ENCODE results near the gene FAM174C.
A peak's percentile ranks its signal among the peaks of the same experiment; 100 is the strongest.
"Not testable (repeated sequence)": the region's sequence is repeated elsewhere in the genome, so short reads cannot be mapped to it uniquely, and the experiment has no call there.

The FAM174C gene

DNA sequence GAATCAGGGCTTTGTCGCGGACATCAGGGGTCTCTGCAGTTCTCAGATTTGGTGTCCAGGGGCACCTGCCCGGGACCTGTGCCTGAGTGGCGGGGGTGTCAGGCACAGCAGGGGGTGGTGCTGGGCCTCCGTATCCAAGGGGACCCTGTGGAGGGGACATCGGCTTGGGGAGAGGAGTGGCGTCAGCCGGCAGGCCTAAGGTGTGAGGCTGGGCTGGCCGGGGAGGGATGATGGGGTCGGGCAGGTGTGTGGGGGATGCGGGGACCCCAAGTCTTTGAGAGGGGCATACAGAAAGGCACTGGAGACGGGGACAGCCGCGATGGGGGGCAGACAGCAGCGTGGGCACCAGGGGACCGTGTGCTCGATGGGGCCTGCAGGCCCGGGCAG, 12.9 kb downstream of the FAM174C start:
- no peak for DNase-seq

DNA sequence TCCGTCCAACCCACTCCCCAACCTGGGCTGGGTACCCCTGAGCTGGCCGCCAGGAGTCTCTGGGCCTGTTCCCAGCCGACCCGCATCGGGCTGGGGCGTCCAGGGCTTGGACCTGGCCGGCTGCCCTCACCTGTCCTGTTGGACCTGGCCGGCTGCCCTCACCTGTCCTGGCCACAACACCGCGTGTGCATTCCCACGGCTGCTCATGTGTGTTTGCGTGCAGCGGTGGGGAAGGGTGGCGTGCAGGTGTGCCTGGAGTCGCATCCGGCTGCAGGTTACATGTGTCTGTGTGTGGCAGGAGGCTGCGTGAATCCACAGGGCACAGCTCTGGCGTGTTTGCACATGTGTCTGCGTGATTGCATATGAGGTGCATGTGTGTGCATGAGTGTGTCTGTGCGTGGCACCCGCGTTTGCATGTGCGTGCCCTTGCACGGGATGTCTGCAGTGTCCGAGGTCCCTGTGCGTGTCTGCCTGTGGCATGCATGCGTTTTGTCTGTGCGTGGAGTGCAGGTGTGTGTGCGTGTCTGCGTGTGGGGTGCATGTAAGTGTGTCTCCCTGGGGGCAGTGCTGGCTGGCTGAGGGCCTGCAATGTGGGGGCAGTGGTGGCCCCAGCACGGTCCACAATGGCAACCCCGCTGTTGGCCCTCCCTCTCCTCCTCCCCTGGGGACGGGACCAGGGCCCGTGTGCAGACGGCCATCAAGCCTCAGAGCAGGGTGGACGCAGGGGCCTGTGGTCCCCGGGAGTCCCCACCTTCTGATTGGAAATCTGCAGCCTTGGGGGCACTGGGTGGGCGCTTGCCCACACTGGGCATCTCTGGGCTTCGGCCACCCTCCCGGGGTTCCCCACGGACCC, 13.7 kb downstream of the FAM174C start:
- no peak for DNase-seq

DNA sequence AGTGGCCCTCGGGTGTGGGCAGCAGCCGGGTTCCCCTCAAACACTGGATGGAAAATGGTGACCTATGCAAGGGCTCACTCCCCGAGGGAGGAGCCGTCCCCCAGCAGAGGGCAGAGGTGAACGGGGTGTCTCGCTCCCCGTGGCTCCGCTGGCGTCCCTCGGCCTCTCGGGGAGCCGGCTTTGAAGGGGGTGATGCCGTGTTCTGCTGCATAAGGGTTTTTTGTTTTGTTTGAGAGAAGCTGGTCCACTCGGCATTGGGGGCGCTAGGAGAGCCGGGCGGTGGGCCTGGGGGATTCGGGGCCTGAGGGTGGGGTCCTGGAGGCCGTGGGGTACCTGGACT, 14.3 kb downstream of the FAM174C start:
- no peak for DNase-seq

DNA sequence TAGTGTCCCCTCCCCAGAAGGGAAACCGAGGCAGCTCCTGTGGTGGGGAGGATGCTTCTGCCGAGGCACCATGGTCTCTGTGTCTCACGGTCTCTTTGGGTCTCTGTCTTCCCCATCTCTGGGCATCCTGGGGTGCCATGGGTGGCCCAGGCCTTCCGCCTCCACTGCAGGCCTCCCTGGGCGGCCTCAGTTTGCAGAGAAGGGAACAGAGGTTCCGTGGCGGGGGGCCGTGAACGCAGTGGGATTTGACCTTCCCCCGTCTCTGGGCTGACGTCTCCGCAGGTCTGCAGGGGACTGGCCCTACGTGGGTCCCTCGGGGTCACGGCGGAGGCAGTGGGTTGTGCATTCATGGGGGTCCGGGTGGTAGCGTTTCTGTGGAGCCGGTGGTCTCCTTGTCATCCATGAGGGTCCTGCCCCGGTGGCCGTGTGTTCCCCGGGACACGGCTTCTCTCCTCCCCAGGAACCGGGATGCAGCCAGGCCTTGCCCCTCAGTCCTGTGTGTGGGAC, 14.9 kb downstream of the FAM174C start:
- no peak for DNase-seq

DNA sequence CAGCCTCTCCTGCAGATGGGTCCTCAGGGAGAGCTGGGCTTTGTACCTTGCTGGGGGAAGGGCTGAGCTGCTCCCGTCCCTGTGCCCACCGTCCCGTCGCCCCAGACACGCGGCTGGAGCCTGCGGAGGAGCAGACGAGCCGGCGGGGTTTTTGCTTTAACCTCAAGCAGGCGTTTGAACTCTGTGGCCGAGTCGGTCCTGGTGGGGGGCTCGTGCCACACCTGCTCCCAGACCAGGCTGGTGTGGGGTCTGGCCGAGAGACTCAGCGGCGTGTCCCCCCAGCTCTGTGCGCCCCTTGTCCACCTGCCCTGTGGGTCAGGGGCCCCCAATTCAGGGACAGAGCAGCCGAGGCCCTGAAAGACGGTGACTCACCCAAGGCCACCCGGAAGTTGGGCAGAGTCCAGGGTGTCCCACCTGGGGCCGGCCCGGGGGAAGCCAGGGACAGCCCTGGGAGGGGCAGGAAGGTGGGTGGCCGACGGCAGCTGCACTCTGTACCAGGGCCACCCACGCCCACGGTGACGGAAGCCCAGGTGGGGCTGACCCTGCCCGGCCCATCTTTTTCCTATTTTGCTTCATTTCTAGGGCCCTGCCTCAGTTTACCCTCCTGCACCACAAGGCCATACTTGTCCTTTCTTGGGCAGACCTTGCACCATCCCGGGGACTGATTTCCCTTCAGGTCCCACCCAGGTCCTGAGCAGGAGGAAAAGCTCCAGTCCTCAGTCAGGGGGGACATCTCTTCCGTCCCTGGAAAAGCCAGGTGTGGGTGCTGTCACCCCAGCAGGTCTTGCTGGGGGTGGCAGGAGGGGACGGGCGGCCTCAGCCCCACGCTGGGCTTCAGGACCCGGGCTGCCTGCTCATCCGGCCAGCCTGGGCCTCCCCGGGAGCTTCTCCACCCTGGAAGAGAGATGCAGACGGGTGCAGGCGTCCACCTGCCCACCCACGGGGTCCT, 15.6 kb downstream of the FAM174C start:
- DNase-seq, result no peak

DNA sequence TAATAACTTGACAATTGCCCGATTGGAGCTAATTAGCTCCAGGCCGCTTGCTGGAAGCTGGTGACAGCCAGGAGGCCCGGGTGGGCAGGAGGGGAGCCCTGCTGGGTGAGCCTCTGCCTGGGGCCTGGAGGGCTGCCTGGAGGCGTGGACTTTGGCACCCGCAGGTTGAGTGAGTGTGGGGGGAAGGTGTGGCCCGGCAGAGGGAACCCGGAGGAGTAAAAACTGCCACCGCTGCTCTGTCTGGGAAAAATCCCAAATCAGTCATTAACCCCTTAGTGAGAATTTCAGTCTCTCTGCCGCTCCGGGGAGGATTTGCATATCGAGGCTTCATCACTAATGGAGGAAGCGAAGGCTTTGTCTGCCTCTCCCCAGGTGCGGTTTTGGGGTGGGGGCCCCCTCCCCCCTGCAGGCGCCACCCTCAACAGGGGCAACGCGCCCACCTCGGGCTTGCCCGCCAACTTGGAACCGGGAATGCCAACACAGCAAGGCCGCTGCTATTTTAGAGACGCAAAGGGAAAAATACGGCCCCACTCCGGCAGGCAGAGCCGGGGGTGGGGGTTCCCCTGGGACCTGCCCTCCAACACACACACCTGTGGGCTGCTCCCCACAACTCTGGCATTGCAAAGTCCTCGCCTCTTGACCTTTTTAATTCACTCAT, 16.6 kb downstream of the FAM174C start:
- DNase-seq, result no peak

DNA sequence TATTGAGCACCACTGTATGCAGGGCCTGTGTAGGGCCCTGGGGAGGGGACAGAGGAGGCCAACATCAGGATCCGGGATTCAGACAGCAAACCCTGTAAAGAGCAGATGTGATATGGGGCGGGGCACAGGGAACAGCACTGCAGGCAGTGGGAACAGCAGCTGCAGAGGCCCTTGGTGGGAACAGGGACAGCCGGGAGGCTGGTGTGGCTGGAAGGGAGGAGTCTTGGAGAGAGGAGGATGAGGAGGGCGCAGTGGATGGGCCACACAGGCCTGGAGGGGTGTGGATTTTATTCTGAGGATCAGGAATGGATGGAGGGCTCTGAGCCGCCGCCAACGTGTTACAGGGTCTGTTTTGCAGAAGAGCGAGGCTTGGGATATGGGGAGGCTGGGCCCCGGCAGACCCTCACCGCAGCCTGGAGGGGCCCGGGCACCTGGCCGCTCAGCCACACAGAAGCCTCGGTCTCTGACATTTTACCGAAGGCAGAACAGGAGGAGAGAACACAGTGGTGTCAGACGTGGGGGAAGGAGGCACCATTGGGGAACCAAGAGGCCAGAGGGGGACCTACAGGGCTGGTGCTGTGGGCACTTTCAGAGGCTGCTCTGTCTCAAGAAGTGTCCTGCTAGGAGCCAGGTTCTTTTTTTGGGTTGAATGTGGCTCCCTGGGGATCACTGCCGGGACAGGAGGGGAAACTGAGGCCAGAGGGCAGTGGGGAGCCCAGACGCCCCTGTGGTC, 17.3 kb downstream of the FAM174C start:
- DNase-seq, result no peak

DNA sequence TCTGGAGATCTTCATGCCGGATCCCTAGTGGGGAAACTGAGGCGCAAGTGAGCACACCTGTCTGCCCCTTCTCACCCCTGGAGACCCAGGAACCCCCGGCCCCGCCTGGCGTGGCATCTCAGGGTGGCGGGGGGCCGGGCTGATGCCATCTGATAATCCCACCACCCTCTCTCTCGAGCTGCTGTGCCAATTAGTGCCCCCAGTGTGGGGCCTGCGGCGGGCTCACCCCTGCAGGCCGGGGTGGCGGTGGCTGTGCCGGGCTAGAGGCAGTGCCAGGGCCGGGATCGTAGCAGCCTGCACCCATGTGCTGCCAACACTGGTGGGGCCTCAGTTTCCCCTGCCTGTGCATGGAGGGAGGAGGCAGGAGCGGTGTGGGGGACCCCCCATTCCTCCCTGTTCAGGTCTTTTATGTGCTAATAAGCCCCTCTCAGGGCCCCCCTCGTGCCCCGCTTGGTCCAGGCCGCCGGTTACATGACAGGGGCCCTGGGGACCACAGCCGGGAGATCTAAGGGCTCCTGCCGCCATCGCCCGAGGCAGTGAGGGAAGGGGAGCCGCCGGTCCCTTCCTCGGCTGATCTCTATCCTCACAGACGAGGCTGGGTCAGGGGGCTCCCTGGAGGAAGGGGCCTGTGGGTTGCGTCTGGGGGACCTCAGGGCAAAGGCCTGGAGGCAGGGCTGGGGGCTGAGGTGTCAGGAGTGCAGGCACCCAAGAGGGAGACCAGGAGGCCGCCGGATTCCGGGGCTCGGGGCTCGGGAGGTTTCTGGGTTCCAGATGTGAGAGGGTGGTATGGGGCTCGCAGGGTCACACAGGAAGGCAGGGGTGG, 18.7 kb downstream of the FAM174C start:
- DNase-seq, result no peak

DNA sequence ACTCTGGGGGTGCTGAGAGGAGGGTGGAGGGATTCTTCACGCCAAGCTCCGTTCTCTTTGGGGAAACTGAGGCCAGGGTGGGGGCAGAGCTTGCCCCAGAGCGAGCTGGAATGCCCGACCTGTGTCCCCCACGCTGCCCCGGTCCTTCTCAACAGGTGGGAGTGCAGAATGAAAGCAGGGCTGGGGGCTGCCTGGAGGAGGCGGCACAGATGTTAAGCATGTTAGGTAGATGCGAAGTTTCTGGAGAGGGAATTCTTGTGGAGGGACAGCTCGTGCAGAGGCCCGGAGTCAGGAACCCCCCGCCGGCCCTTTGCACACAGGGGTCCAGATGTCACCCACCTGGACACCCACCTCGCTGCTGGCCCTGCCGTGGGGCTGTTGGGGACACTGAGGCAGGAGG, 19.4 kb downstream of the FAM174C start:
- DNase-seq, result no peak

DNA sequence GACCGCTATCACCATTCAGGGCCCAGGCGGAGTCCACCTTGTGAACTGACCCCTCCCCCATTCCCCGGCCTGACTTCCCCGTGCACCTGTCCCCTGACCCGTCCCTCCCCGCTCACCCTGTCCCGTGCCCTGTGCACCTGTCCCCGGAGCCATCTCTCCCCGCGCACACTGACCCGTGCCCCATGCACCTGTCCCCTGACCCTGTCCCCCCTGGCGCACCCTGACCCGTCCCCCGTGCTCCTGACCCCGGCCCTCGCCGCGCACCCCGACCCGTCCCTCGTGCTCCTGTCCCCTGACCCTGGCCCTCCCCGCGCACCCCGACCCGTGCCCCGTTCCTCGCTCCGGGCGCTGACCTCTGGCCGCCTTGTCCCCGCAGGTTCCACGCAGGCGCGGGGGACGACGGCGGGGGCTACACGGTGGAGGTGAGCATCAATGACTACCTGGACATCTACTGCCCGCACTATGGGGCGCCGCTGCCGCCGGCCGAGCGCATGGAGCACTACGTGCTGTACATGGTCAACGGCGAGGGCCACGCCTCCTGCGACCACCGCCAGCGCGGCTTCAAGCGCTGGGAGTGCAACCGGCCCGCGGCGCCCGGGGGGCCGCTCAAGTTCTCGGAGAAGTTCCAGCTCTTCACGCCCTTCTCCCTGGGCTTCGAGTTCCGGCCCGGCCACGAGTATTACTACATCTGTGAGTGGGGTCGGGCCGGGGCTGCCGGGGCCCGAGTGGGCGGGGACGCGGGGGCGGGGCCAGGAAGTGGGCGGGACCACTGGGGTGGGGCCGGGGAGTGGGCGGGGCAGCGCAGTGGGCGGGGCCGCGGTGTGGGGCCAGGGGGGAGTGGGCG, 20.1 kb downstream of the FAM174C start:
- DNase-seq, result peak; percentile 23

DNA sequence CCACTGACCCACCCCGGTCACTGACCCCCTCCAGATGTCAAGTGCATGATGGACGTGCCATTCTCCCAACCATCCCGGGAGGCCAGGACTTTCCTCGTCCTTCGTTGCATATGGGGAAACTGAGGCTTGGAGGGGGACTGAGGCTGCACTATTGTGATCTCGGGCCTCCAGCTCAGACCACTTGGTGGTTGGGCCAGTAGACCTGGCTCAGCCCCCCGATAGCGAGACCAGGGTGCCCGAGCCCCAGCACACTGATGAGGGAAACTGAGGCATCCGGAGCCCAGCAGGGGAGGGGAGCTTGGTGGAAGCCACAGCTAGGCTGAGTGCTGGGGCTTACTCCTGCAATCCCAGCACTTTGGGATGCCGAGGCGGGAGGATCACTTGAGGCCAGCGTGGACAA, 20.7 kb downstream of the FAM174C start:
- DNase-seq, result no peak

DNA sequence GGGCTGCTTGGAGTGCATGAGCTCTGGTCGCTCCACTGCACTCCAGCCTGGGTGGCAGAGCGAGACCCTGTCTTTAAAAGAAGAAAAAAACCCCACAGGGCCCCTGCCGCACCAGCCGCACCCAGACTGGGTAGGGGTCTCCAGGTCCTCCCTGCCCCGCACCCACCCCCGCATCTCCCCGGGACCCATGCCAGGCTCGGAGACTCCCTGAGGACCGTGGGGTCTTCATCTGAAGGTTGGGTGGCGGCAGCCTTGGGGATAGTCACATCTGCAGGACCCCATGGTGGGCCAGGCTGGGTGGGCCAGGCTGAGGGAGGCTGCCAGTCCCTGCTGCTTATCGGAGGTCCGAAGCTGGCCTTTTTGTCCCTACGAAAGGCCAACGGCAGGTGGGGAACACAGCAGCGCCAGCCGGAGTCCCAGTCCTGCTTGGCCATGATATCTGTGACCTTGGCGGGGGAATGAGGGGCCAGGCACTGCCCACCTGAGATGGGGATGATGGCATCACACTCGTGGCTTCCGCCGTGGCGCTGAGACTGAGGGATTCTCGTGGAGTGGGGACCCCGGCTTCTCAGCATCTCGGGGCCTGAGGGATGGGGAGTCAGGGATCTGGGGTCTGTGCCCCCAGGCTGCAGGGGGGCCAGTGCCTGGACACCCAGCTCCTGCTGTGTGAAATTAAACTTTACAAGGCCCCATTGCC, 21.4 kb downstream of the FAM174C start:
- no peak for DNase-seq

DNA sequence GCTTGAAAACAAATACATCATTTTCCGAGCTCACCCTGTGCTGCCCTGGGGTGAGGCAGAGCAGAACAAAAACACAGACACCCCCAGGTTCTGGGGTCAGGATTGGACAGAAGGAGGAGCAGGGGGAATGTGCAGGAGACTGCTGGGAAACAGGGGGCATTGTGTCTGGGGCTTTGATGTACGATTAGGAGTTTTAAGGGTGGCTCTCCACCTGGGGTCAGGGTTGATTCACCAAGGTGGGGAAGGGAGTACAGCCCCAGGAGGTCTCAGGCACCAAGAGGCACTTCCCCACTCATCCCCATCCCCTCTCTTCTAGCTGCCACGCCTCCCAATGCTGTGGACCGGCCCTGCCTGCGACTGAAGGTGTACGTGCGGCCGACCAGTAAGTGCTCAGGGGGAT, 22.9 kb downstream of the FAM174C start:
- DNase-seq, result no peak

DNA sequence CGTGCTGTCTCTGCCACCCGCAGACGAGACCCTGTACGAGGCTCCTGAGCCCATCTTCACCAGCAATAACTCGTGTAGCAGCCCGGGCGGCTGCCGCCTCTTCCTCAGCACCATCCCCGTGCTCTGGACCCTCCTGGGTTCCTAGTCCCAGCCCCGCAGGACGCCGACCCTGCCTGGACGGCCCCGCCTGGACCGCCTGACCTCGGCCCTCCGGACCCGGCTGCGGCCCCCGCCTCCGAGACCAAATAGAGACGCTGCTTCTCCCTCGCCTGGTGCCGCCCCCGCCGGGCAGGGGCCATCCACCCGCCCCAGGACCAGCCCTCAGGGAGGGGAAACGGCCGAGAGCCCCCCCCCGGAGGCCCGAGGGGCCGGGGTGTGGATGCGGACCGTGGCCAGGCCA, 24.5 kb downstream of the FAM174C start:
- DNase-seq, result no peak

DNA sequence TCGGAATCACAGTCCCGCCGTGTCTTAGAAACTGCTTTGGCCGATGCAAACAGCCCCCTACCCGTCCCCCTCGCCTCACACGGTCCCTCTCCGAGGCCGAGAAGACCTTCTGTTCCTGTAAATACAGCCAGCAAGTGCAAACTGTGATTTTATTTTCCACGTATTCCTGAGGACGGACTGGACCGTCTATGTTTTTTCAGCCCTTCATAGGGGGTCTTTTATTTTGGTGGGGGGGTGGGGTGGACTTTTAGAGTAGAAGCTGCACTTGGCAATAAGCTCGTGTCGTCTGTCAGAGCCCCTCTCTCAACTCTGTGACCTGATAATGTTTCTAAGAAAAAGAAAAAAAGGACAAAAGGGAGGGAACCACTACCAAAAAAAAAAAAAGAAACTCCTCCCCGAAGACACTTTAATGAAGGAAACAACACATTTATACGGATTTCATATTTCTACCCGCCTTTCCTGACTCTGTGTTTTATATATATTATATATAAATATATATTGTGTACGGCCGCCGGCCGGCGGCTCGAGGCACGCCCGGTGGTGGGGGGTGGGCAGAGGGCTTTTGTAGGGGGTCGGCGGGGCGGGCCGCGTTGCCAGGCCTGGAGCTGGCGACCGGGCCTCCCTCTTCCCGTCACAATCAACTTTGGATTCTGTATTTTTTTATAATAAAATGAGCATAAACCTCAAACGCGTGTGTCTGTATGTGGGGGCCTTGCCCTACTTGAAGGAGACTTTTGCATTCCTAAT, 25.6 kb downstream of the FAM174C start:
- no peak for DNase-seq

DNA sequence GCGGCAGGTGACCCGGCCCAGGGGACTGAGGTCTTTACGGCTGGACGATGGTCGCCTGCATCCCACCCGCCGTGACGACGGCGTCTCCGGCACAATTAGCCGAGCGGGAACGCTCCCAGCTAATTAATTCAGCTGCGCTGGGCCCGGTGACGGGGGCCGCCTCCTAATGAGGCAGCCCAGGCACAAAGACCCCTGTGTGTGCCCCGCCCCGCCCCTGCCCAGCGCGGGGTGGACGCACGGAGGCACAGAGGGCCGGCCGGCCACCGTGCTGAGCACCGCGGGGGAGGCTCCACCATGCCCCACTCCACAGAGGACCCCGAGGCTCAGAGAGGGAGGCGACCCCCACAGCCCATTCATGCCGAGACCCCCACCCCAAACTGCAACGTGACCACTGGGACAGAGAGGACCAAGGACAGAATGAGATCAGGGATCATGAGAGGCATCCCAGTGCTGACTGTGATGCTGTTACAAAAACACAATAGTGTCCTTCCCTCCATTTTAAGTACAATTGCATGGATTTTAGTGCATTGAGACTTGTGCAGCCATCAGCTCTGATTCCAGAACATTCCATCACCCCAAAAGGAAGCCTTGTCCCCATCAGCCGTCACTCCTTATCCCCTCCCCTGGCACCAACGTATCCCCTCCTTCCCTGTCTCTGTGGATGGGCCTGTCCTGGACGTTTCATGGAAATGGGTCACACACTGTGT, 27.4 kb downstream of the FAM174C start:
- DNase-seq, result no peak

DNA sequence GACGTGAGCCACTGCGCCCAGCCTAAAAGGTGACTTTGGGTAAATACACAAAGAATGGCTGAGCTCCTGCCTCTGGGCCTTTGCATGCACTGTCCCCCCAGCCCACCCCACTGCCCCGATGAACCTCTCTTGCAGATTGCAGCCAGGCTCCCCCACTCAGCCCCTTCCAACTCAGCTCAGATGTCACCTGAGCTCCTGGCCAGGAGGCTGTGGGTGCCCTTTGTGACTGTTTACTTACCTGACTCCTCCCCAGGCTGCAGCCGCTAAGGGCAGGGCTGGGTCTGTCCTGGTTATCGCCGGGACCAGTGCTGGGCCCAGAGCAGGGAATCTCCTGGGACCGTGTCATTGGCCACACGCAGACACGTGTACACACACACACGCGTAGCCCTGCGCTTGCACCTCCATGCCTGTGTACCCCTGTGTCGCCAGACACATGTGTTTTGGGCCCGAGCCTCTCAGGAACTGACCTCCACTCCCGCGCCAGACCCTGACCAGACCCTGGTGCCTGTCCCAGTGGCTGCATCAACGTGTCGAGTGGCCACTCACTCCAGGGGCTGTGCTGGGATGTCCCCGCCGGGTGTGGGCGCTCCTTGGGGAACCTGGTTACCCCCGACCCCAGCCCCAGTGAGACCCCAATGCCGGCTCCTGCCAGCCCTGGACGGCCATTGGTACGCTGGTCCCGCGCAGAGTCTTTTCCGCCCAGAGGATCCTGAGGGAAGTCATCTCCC, 29.0 kb downstream of the FAM174C start:
- no peak for DNase-seq

DNA sequence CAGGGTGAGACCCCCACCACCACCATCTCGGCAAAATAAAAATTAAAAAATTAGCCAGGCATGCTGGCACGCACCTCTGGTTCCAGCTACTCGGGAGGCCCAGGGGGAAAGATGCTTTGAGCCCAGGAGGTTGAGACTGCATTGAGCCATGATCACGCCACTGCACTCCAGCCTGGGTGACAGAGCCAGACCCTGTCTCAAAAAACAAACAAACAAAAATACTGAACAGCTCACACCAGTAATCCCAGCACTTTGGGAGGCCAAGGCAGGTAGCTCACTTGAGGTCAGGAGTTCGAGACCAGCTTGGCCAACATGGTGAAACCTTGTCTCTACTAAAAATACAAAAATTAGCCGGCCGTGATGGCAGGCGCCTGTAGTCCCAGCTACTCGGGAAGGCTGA, 30.0 kb downstream of the FAM174C start:
- not testable (repeated sequence) for DNase-seq
